Amniotic epithelial cell (primary cell): ENCODE measurements around the gene LEKR1.
A peak's percentile ranks its signal among the peaks of the same experiment; 100 is the strongest.
"Not testable (repeated sequence)": the region's sequence is repeated elsewhere in the genome, so short reads cannot be mapped to it uniquely, and the experiment has no call there.

Source experiments
- DNase-seq: peaks from one replicate; pipeline ENCODE4 v3.0.0-alpha.2; 2010; ENCODE audit warnings: low read depth

LEKR1 gene

GRCh38 chr3:156837115-156837514 lies 11.0 kb downstream of the LEKR1 start:
- DNase-seq: no peak

GRCh38 chr3:156838035-156838434 lies 11.9 kb downstream of the LEKR1 start:
- DNase-seq: no peak

- DNase-seq: no peak
These were observed 14.9 kb downstream of the LEKR1 start for GRCh38 chr3:156840826-156841689.

GRCh38 chr3:156843071-156843808 lies 17.1 kb downstream of the LEKR1 start:
- no peak for DNase-seq

GRCh38 chr3:156847752-156848448 lies 21.7 kb downstream of the LEKR1 start:
- peak; percentile 12 for DNase-seq

- DNase-seq: no peak
These were observed 33.4 kb downstream of the LEKR1 start for GRCh38 chr3:156859578-156859977.

GRCh38 chr3:156860873-156861272 lies 34.7 kb downstream of the LEKR1 start:
- no peak for DNase-seq

- no peak for DNase-seq
These were observed 36.2 kb downstream of the LEKR1 start for GRCh38 chr3:156862338-156862737.

GRCh38 chr3:156865732-156866131 lies 39.6 kb downstream of the LEKR1 start:
- DNase-seq: peak; percentile 8

GRCh38 chr3:156867174-156867573 lies 41.0 kb downstream of the LEKR1 start:
- DNase-seq: no peak

GRCh38 chr3:156867920-156868319 lies 41.8 kb downstream of the LEKR1 start:
- DNase-seq: no peak

- no peak for DNase-seq
These were observed 47.8 kb downstream of the LEKR1 start for GRCh38 chr3:156873906-156874305.

- not testable (repeated sequence) for DNase-seq
These were observed 53.3 kb downstream of the LEKR1 start for GRCh38 chr3:156879491-156879890.

- DNase-seq: no peak
These were observed 59.6 kb downstream of the LEKR1 start for GRCh38 chr3:156885761-156886160.

GRCh38 chr3:156888176-156888575 lies 62.0 kb downstream of the LEKR1 start:
- no peak for DNase-seq

- no peak for DNase-seq
These were observed 62.4 kb downstream of the LEKR1 start for GRCh38 chr3:156888576-156888975.

- peak; percentile 76 for DNase-seq
These were observed 66.5 kb downstream of the LEKR1 start for GRCh38 chr3:156892701-156893100.

- DNase-seq: not testable (repeated sequence)
These were observed 69.2 kb downstream of the LEKR1 start for GRCh38 chr3:156895374-156895773.

GRCh38 chr3:156897851-156898250 lies 71.7 kb downstream of the LEKR1 start:
- DNase-seq: not testable (repeated sequence)

GRCh38 chr3:156898296-156898880 lies 72.2 kb downstream of the LEKR1 start:
- DNase-seq: no peak

- no peak for DNase-seq
These were observed 73.8 kb downstream of the LEKR1 start for GRCh38 chr3:156899951-156900350.

GRCh38 chr3:156902916-156903315 lies 76.8 kb downstream of the LEKR1 start:
- DNase-seq: no peak
